Measurements from ENCODE around the gene MCL1. TPM values are rescaled to one million over a fixed set of nuclear protein-coding genes. Genes with fewer than 3 reads are reported as not detected.
A peak's percentile ranks its signal among the peaks of the same experiment; 100 is the strongest.

MCL1 gene
- total and polyA plus RNA-seq, 5 experiments from 2014 or later, result 125 to 291 (median 170) TPM

DNA sequence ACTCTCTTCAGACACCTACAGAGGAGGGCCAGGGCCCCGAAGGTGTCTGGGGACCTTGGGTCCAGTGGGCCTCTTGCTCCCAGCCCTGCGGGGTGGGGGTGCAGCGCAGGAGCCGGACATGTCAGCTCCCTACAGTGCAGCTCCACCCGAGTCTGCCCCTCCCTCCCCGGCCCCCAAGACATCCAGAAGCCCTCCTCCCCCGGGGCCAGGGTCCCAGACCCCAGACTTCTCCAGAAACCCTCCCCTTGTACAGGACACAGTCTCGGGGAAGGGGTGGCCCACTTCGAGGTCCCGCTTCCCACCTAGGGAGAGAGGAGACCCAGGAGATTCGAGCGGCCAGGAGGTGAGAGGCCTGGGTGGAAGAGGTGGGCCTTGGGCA, 26.5 kb downstream of the MCL1 start:
- H3K27me3 Mint-ChIP-seq, result peaks cover 5 to 15% (median 7%) of the 10 kb centered on the region in 5 donors
- peak overlapping the region in 3 of 10 donors; percentile 18 to 56 (median 28) for H3K4me3 Mint-ChIP-seq
- no peaks in the 10 kb centered on the region for H3K36me3 Mint-ChIP-seq
- H3K27ac Mint-ChIP-seq, result peak overlapping the region in 1 of 10 donors; percentile 40
- POLR2A ChIA-PET, result interaction anchor here (1.0 kb wide), 1 partner anchor 75 kb away, joined by 3 read pairs; no protein-coding TSS in a partner anchor
- peaks cover 7 to 30% (median 24%) of the 10 kb centered on the region in 4 donors for H3K4me1 Mint-ChIP-seq
- H3K9me3 Mint-ChIP-seq, result no peaks in the 10 kb centered on the region
- no peak for DNase-seq
- ATAC-seq, result no peak

DNA sequence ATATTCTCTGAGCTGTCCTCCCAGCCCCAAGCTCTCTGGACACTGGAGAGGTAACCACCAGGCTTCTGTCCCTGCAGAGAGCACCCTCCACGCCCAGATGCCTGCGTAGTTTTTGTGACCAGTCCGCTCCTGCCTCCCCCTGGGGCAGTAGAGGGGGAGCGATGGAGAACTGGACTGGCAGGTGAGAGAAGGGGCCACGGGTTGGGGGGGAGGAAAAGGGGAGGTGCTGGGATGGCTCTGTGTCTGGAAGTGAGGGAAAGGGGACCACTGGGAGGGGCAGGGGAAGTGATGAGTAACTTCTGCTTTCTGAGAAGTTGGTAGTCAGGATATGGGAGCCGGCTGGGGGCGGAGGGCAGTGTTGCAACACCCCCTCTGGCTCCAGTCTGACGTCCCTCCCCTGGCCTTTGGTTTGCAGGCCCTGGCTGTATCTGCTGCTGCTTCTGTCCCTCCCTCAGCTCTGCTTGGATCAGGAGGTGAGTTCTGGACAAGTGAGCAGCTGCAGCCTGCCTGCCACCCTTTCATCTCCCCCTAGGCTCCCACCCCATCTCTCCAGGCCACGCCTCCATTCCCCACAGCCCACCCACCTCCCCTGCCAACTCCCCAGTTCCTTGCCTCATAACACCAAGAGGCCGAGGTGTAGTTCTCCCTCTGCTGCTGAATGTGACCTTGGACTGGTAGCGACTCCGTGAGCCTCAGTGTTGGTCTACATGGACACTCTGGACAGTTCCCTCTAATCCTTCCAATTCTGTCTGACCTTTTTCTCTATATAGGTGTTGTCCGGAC, 27.1 kb downstream of the MCL1 start:
- POLR2A ChIA-PET, result interaction anchor here (1.2 kb wide), 1 partner anchor 77 kb away, joined by 3 read pairs; the partner anchor contains the start of gene ENSA
- no peak for DNase-seq
- Mint-ChIP-seq H3K9me3 (no peaks in the 10 kb centered on the region), H3K27me3 (peaks cover 5 to 18% (median 7%) of the 10 kb centered on the region in 5 donors), H3K4me3 (peak overlapping the region in 3 of 10 donors; percentile 18 to 56 (median 28)), H3K27ac (peak overlapping the region in 1 of 10 donors; percentile 40), H3K4me1 (peaks cover 7 to 30% (median 24%) of the 10 kb centered on the region in 4 donors), H3K36me3 (no peaks in the 10 kb centered on the region)
- ATAC-seq, result no peak

DNA sequence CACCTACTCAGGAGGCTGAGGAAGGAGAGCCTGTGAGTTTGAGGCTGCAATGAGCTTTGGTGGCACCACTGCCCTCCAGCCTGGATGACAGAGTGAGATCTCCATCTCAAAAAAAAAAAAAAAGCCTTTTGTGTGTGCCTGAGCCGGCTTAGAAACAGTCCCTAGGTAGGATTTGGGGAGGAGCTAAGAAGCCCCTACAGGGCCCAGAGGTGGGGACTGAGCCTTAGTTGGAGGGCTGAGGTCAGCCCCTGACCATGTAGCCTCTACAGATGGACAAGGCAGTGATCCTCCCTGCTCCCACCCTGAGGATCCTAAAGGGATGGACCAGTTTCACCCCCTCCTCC, 27.7 kb downstream of the MCL1 start:
- Mint-ChIP-seq H3K4me3 (peak overlapping the region in 1 of 10 donors; percentile 48), H3K27me3 (peaks cover 5 to 21% (median 9%) of the 10 kb centered on the region in 5 donors), H3K9me3 (no peaks in the 10 kb centered on the region), H3K4me1 (peaks cover 7 to 30% (median 24%) of the 10 kb centered on the region in 4 donors), H3K36me3 (no peaks in the 10 kb centered on the region), H3K27ac (peak overlapping the region in 1 of 10 donors; percentile 53)
- ATAC-seq, result no peak
- no peak for DNase-seq
- POLR2A ChIA-PET, result interaction anchor here (1.2 kb wide), 1 partner anchor 77 kb away, joined by 3 read pairs; the partner anchor contains the start of gene ENSA

DNA sequence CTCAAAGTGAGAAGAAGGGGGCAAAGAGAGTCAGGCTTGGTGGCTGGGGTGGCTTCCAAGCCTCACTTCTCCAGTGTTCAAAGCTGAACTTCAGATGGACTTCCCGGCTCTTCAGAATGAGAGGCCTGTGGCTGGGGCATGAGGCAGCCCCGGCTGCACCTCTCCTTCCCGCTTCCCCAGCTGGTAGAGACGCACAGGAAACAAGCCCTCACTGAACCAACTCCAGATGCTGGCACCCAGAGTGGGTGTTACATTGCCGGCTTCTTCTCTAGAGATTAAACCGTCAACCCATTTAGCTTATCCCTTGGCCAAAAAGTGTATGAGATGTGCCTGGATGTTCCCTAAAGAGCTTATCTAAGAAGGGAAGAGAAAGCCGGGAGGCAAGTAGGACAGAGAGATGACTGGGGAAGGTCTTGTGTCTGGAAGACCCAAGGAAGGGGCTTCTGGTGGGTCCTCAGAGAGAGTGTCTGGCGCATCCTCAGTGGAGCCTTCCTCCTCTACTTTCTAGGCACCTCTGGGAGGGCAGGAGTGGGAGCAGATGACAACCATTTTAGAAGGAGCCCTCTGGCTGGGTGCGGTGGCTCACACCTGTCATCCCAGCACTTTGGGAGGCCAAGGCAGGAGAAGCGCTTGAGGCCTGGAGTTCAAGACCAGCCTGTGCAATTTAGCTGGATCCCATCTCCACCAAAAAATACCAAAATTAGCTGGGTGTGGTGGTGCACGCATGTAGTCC, 28.2 kb downstream of the MCL1 start:
- peak overlapping the region in 4 of 10 donors; percentile 16 to 48 (median 32) for H3K4me3 Mint-ChIP-seq
- ATAC-seq (peak in 1 of 2 donors; percentile 53), DNase-seq (peak in 1 of 10 donors; percentile 16)
- peaks cover 9 to 27% (median 12%) of the 10 kb centered on the region in 5 donors for H3K27me3 Mint-ChIP-seq
- H3K9me3 Mint-ChIP-seq, result no peaks in the 10 kb centered on the region
- no peaks in the 10 kb centered on the region for H3K36me3 Mint-ChIP-seq
- POLR2A ChIA-PET, result interaction anchor here (0.6 to 5.5 kb wide), 5 partner anchors 9 to 388 kb away, joined by 3 to 28 read pairs (median 5); partner anchors contain the start of gene ENSA
- H3K4me1 Mint-ChIP-seq, result peaks cover 7 to 30% (median 24%) of the 10 kb centered on the region in 4 donors
- H3K27ac Mint-ChIP-seq, result peak overlapping the region in 2 of 10 donors; percentile 53 to 77

DNA sequence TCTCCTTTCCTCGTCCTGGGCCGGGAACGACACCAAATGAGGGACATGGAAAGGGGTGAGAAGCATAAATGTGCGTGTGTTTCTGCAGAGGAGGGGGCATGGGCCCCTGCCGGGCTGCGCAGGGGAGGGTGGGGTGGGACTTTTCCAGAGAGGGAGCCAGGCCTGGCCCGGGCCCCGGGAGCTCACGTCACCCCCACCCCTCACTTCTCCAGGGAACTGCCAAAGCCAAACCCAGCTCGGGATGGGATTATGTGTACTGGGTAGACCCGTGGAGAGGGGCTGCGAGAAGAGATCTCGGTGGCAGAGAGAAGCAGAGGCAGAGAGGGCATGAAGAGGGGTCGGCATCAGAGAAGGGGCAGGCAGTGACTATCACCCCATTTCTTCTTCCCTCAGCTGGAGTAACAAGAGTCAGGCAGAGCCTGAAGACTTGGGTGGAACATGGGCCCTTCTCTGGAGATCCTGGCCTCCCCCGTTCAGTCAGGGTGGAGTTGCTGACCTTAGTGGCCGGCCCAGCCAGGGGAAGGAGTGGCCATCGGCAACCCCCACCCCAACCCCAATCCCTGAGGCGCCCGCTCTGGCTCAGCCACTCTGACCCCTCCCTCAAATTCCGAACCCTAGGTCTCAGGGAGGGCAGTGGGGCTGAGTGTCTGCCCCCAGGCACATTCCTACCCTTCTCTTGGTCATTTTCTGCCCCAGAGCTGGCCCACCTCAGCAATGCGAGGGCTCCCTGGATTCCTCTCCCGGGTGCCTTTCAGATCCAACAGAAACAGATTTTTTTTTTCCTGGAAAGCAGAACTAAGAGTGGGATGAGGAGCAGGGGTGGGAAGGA, 29.0 kb downstream of the MCL1 start:
- Mint-ChIP-seq H3K27ac (no peak overlapping the region), H3K4me1 (peaks cover 7 to 30% (median 24%) of the 10 kb centered on the region in 4 donors), H3K27me3 (peaks cover 11 to 33% (median 16%) of the 10 kb centered on the region in 5 donors), H3K9me3 (no peaks in the 10 kb centered on the region), H3K4me3 (peak overlapping the region in 7 of 10 donors; percentile 22 to 84 (median 55)), H3K36me3 (no peaks in the 10 kb centered on the region)
- no peak for DNase-seq
- no peak for ATAC-seq
- POLR2A ChIA-PET, result interaction anchor here (0.6 to 5.5 kb wide), 3 partner anchors 10 to 24 kb away, joined by 3 to 28 read pairs (median 5); no protein-coding TSS in a partner anchor

DNA sequence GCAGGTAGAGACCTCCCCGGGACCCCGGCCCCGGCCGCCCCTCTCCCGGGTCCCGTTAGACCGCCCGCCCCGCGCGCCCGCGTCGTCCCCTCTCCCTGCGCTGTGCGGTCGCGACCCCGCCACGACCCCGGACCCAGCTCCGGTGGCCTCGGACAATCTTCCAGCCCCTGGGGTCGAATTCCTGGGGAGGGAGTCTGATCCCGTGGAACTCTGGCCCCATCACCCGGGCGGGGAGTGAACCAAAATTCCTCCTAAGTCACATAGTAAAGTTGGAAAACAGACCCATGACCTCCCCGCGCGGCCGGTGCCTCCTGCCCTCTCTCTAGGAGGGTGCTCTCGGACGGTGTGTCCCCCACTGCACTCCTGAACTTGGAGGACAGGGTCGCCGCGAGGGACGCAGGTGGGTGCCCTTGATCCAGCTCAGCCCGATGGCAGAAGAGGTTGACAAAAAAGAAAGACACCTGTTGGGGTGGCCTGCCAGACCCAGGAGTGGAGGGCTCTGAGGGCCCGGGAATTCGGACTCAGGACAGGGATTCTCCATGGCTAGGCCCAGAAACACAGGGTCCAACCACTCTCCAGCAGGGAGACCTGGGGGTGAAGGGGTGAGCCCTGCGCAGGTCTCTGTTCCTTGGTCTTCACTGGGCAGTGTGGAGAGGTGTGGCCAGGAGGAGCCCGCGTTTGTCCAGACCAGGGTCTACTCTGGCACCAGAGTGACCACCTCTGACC, 29.8 kb downstream of the MCL1 start:
- Mint-ChIP-seq H3K9me3 (no peaks in the 10 kb centered on the region), H3K27me3 (peaks cover 13 to 38% (median 17%) of the 10 kb centered on the region in 5 donors), H3K4me1 (peaks cover 7 to 30% (median 24%) of the 10 kb centered on the region in 4 donors), H3K4me3 (peak overlapping the region; percentile 66 to 89 (median 81)), H3K27ac (peak overlapping the region in 5 of 10 donors; percentile 18 to 81 (median 59)), H3K36me3 (no peaks in the 10 kb centered on the region)
- POLR2A ChIA-PET, result interaction anchor here (0.6 to 5.5 kb wide), 2 partner anchors 10 to 11 kb away, joined by 5 to 28 read pairs; no protein-coding TSS in a partner anchor
- ATAC-seq (no peak), DNase-seq (no peak)

DNA sequence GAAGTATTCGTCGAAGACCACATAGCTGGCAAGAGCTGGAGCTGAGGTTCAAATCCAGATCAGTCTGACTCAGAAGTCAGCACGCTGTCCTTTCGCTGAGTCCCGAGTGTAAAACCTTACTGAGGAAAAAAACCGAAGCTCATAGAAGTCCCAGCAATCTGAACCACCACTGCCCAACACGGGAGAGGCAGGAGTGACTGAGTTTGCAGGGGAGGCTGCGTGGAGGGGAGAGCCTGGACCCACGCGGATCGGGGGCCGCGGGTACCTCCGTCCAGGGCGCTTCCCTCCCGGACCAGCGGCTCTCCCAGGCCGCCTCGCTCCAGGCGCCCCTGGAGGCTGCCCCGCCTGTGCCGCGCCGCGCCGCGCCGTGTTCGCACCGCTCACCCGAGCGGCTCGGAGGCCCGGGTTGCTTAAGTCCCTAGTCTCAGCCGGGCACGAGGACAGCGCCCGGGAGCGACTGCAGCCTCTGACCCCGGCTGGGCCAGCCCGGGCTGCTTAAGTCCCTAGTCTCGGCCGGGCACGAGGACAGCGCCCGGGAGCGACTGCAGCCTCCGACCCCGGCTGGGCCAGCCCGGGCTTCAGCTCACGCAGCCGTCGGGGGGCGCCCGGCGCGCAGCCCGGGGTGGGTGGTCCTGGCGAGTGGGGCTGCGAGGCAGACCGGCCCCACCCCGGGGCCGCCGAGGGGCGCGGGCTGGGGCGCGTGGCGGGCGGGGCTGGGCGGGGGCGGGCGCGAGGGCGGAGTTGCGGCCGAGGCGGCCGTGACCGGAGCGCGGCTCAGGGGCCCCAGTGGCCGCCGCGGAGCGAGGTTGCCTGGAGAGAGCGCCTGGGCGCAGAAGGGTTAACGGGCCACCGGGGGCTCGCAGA, 30.5 kb downstream of the MCL1 start, which contains the start of gene ADAMTSL4:
ADAMTSL4 (plus strand) TSS at position 777 of the 864 bp plus-strand sequence. CDS start 2,881 bp downstream, outside the sequence.
- Mint-ChIP-seq H3K4me3 (peak within 1 kb of the TSS; percentile 71 to 89 (median 82)), H3K4me1 (peaks cover 7 to 30% (median 24%) of the 10 kb centered on the region in 4 donors), H3K27ac (peak within 1 kb of the TSS in 5 of 10 donors; percentile 18 to 81 (median 59)), H3K36me3 (no peaks in the 10 kb centered on the region), H3K27me3 (peaks cover 13 to 41% (median 17%) of the 10 kb centered on the region in 5 donors), H3K9me3 (no peaks in the 10 kb centered on the region)
- POLR2A ChIA-PET, result interaction anchor here (0.6 to 5.5 kb wide), 3 partner anchors 9 to 19 kb away, joined by 4 to 28 read pairs (median 5); no protein-coding TSS in a partner anchor
- peak; percentile 81 to 83 for ATAC-seq
- DNase-seq, result peak in 2 of 10 donors; percentile 38 to 45

DNA sequence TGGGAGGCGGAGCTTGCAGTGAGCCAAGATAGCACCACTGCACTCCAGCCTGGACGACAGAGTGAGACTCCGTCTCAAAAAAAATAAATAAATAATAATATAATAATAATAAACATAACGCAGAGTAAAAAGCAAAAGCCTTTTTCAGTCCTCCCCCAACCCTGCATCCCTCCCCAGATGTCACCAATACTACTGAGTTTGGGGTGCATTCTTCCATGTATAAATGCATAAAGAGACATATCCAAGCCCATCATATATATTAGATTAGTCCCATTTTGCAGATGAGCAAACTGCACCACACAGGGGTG, 31.1 kb downstream of the MCL1 start:
- POLR2A ChIA-PET, result interaction anchor here (1.1 to 5.5 kb wide), 2 partner anchors 12 to 19 kb away, joined by 4 to 28 read pairs; no protein-coding TSS in a partner anchor
- H3K36me3 Mint-ChIP-seq, result no peaks in the 10 kb centered on the region
- peak overlapping the region in 2 of 10 donors; percentile 29 to 67 for H3K27ac Mint-ChIP-seq
- DNase-seq (no peak), ATAC-seq (no peak)
- H3K9me3 Mint-ChIP-seq, result no peaks in the 10 kb centered on the region
- H3K4me1 Mint-ChIP-seq, result peaks cover 7 to 30% (median 24%) of the 10 kb centered on the region in 4 donors
- H3K4me3 Mint-ChIP-seq, result peak overlapping the region; percentile 51 to 87 (median 80)
- H3K27me3 Mint-ChIP-seq, result peaks cover 13 to 46% (median 21%) of the 10 kb centered on the region in 5 donors

DNA sequence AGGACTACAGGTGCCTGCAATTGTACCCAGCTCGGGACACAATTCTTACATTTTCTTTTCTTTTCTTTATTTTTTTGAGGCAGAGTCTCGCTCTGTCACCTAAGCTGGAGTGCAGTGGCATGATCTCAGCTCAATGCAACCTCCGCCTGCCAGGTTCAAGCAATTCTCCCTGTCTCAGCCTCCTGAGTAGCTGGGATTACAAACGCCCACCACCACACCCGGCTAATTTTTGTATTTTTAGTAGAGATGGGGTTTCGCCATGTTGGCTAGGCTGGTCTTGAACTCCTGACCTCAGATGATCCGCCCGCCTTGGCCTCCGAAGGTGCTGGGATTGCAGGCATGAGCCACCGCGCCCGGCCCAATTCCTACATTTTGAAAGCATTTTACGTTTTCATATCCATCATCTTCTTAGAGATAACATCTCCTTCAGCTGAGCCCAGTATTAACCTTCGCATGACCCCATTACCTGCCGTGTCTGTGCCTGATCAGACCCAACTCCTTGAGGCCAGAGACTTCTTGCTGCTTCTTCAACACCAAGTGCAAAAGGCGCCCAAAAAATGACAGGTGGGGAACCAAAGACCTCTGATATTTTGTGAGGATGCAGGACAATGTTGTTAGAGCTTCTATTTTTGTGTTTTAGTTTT, 33.0 kb downstream of the MCL1 start:
- H3K4me1 Mint-ChIP-seq, result peaks cover 5 to 19% (median 17%) of the 10 kb centered on the region in 4 donors
- ATAC-seq, result no peak
- no peak overlapping the region for H3K27ac Mint-ChIP-seq
- DNase-seq, result no peak
- H3K4me3 Mint-ChIP-seq, result peak overlapping the region in 1 of 10 donors; percentile 65
- peaks cover 0 to 2% (median 0%) of the 10 kb centered on the region in 3 donors for H3K36me3 Mint-ChIP-seq
- peaks cover 13 to 51% (median 21%) of the 10 kb centered on the region in 5 donors for H3K27me3 Mint-ChIP-seq
- no peaks in the 10 kb centered on the region for H3K9me3 Mint-ChIP-seq
- POLR2A ChIA-PET, result interaction anchor here (5.5 kb wide), 1 partner anchor 14 kb away, joined by 28 read pairs; no protein-coding TSS in a partner anchor

DNA sequence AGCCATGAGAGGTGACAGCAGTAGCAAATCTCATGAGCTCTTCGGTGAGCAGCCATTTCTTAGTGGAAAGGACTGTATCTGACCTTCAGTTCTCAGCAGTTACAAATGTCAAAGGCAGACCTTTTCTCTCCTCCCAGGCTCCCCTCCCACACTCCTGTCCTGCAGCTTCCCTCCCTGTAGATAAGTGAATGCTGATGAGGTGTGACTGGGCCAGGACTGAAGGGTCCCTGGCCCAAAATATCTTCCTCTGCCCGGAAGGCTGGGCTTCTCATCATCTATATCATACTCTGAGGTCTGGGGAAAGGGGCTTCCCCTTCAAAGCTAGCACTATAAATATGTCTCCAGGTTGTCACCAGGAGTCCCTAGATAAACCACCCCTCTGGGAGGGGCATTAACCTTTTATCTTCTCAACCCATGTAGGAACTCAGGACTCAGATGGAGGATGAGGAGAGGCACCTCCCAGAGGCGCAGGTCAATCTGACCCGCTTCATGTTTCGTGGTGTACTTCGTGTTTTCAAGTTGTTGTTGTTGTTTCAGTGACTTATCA, 33.9 kb downstream of the MCL1 start:
- DNase-seq (no peak), ATAC-seq (no peak)
- Mint-ChIP-seq H3K27me3 (peaks cover 13 to 51% (median 21%) of the 10 kb centered on the region in 5 donors), H3K9me3 (no peaks in the 10 kb centered on the region), H3K36me3 (peaks cover 0 to 2% (median 0%) of the 10 kb centered on the region in 3 donors), H3K27ac (no peak overlapping the region), H3K4me3 (no peak overlapping the region), H3K4me1 (peaks cover 5 to 12% (median 10%) of the 10 kb centered on the region in 4 donors)
- POLR2A ChIA-PET, result interaction anchor here (5.5 kb wide), 1 partner anchor 15 kb away, joined by 28 read pairs; no protein-coding TSS in a partner anchor

Data from naive thymus-derived CD8-positive, alpha-beta T cell (primary cell).